GM12872 (cell line): ENCODE measurements around the gene TRIM40.

Experiments used
- CTCF ChIP-seq: IDR thresholded peaks from 3 replicates; pipeline ENCODE4 v1.5.1; 2011; ENCODE audit warnings: low read depth, mild to moderate bottlenecking, low read length, moderate library complexity; ENCODE audit not compliant: insufficient read depth

The TRIM40 gene

GRCh38 chr6:30121446-30122366 lies 14.2 kb upstream of the TRIM40 start:
- no peak for TF ChIP-seq CTCF

- TF ChIP-seq CTCF = no peak
Observed at GRCh38 chr6:30122515-30122914, 13.4 kb upstream of the TRIM40 start.

- no peak for TF ChIP-seq CTCF
Observed at GRCh38 chr6:30127238-30128093, 8.5 kb upstream of the TRIM40 start.

GRCh38 chr6:30129265-30130178 lies 6.4 kb upstream of the TRIM40 start:
- no peak for TF ChIP-seq CTCF

GRCh38 chr6:30130179-30130679 lies 5.7 kb upstream of the TRIM40 start:
- TF ChIP-seq CTCF = no peak

GRCh38 chr6:30130887-30131862 lies 4.8 kb upstream of the TRIM40 start:
- TF ChIP-seq CTCF = peak; percentile 98
